Gastroesophageal sphincter (tissue), 4 donors: ENCODE measurements around the gene CRB2. TPM values are rescaled to one million over a fixed set of nuclear protein-coding genes. Genes with fewer than 3 reads are reported as not detected.

Experiments used
- ATAC-seq: fragments of 150-250 bp; one replicate; pipeline ENCODE4 v1.9.1; 2016; ENCODE audit warnings: mild to moderate bottlenecking, moderate library complexity
- H3K27ac ChIP-seq, 4 donors: fragments of 200-600 bp; sonication (generic) in 3 of 4; 1 replicate in 3 of 4; 2 replicates in 1 of 4; pipeline ENCODE4 v1.5.1; 2016 to 2019
- H3K27me3 ChIP-seq: fragments of 200-600 bp; sonication (generic); one replicate; pipeline ENCODE4 v1.5.1; 2019
- H3K36me3 ChIP-seq, 2 donors: fragments of 200-600 bp; sonication (generic); one replicate each; pipeline ENCODE4 v1.5.1; 2019; ENCODE audit warnings: control low read depth in 1 of 2
- H3K4me1 ChIP-seq, 3 donors: fragments of 200-600 bp; sonication (generic); 1 replicate in 2 of 3; 2 replicates in 1 of 3; pipeline ENCODE4 v1.5.1; 2016 to 2019; ENCODE audit warnings: control low read depth in 2 of 3
- H3K4me3 ChIP-seq, 2 donors: fragments of 200-600 bp; sonication (generic); one replicate each; pipeline ENCODE4 v1.5.1; 2019; ENCODE audit warnings: mild to moderate bottlenecking in 1 of 2, moderate library complexity in 1 of 2
- H3K9me3 ChIP-seq, 3 donors: fragments of 200-600 bp; sonication (generic); one replicate each; pipeline ENCODE4 v1.5.1; 2017 to 2019; ENCODE audit warnings: control low read depth in 2 of 3
- EP300 ChIP-seq: sonication (generic); formaldehyde crosslinking; IDR thresholded peaks from one replicate; pipeline ENCODE4 v1.6.1; 2017; ENCODE audit warnings: antibody characterized with exemption, mild to moderate bottlenecking
- POLR2A ChIP-seq, 2 donors: fragments of 450-650 bp; IDR thresholded peaks; one replicate each; pipeline ENCODE4 v1.6.1; 2017; ENCODE audit warnings: antibody characterized with exemption in 2 of 2, mild to moderate bottlenecking in 2 of 2, moderate library complexity in 1 of 2
- POLR2AphosphoS5 ChIP-seq: sonication (generic); formaldehyde crosslinking; IDR thresholded peaks from one replicate; pipeline ENCODE4 v1.6.1; 2017; ENCODE audit warnings: antibody characterized with exemption
- WGBS, 2 donors: methylation state at CpG; one replicate each; pipeline ENCODE4 v1.1.5; 2018; ENCODE audit warnings: low coverage in 1 of 2; 5-methylcytosine and 5-hydroxymethylcytosine counted together
- small RNA-seq, 4 donors: library from RNA; depleted of rRNA; stranded (forward); fragments of <200 nt; gene quantifications; one replicate each; pipeline ENCODE3, GENCODE V24; 2016
- total RNA-seq, 4 donors: library from RNA; depleted of rRNA; stranded (reverse); fragments of >200 nt; gene quantifications; one replicate each; pipeline ENCODE4 v1.1.0, GENCODE V29; 2016
- TF ChIP-seq, protein P1 (sequence below), 4 experiments: fragments of 200-600 bp in 2 of 4; fragments of 450-650 bp in 2 of 4; sonication (generic) in 1 of 4; IDR thresholded peaks; one replicate each; pipeline ENCODE4 v1.5.1; 2017 to 2019; ENCODE audit warnings: antibody characterized with exemption in 4 of 4, mild to moderate bottlenecking in 2 of 4, moderate library complexity in 2 of 4

The CRB2 gene
- total RNA-seq, 4 donors from 2014 or later: not detected

GRCh38 chr9:123425836-123426365, 69.9 kb downstream of the CRB2 start:
- no peak overlapping the region for H3K4me3 ChIP-seq
- H3K4me1 ChIP-seq: no peaks in the 10 kb centered on the region
- 80 to 91% methylated on average over 1 to 4 of the region's 6 CpGs for WGBS, 2 donors
- H3K9me3 ChIP-seq: peaks cover 0 to 6% (median 0%) of the 10 kb centered on the region in 3 donors
- ATAC-seq: no peak
- no peaks in the 10 kb centered on the region for H3K27me3 ChIP-seq
- H3K27ac ChIP-seq: no peak overlapping the region
- no peak for TF ChIP-seq POLR2A (IDR thresholded peaks at IDR 0.05)
- no peak for TF ChIP-seq POLR2AphosphoS5
- TF ChIP-seq, protein P1, sequence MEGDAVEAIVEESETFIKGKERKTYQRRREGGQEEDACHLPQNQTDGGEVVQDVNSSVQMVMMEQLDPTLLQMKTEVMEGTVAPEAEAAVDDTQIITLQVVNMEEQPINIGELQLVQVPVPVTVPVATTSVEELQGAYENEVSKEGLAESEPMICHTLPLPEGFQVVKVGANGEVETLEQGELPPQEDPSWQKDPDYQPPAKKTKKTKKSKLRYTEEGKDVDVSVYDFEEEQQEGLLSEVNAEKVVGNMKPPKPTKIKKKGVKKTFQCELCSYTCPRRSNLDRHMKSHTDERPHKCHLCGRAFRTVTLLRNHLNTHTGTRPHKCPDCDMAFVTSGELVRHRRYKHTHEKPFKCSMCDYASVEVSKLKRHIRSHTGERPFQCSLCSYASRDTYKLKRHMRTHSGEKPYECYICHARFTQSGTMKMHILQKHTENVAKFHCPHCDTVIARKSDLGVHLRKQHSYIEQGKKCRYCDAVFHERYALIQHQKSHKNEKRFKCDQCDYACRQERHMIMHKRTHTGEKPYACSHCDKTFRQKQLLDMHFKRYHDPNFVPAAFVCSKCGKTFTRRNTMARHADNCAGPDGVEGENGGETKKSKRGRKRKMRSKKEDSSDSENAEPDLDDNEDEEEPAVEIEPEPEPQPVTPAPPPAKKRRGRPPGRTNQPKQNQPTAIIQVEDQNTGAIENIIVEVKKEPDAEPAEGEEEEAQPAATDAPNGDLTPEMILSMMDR (IDR thresholded peaks at IDR 0.05): no peak
- no peak for TF ChIP-seq EP300
- H3K36me3 ChIP-seq: peaks cover 0 to 71% of the 10 kb centered on the region in 2 donors

DNA sequence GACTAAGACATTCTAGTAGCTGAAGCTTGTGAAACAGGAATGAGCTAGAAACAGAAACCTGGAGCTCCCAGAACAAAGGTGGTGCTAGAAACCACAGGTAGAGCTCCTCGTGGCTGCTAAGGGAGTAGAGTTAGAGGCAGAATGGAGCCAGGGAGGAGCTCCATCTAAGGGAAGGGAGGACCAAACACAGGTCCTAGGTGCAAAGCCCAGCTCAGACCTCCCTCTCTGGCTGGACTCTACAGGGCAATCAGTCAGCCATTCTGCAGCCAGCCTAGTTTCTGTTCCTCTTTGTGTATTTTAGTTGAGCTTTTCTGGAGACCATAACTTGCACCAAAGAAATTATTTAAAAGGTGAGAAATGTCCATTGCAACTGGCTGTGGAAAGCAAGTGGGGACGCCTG, 70.4 kb downstream of the CRB2 start:
- Histone ChIP-seq H3K4me1 (no peaks in the 10 kb centered on the region), H3K27me3 (no peaks in the 10 kb centered on the region), H3K36me3 (peaks cover 0 to 71% of the 10 kb centered on the region in 2 donors), H3K27ac (no peak overlapping the region), H3K4me3 (no peak overlapping the region), H3K9me3 (peaks cover 0 to 6% (median 0%) of the 10 kb centered on the region in 3 donors)
- TF ChIP-seq, protein P1 (IDR thresholded peaks at IDR 0.05): no peak
- no peak for TF ChIP-seq POLR2AphosphoS5
- TF ChIP-seq EP300: no peak
- TF ChIP-seq POLR2A (IDR thresholded peaks at IDR 0.05): no peak
- no peak for ATAC-seq
- 87 to 88% methylated on average over 2 of the region's 2 CpGs for WGBS, 2 donors

Small RNAs within 50 kb of the gene (small RNA-seq; reads per million reads assigned to genes)
- gene MIR601: 0 reads per million in 4 donors

Other genes with a start within 250 kb of the CRB2 start
- 10 to 100 TPM; 10.4 to 20.6 (median 14.8) TPM for gene STRBP, start 87.6 kb upstream of the CRB2 start, total RNA-seq